ENCODE measurements around the gene KIF4A.
"Not testable (repeated sequence)": the region's sequence is repeated elsewhere in the genome, so short reads cannot be mapped to it uniquely, and the experiment has no call there.

The KIF4A gene

GRCh38 chrX:70348825-70349224 is 58.9 kb downstream of the KIF4A start:
- H3K27ac ChIP-seq (ENCODE audit: low read length); H3K27me3 ChIP-seq (ENCODE audit: insufficient read depth, low read length); H3K4me1 ChIP-seq (ENCODE audit: insufficient read depth, low read length); H3K9ac ChIP-seq (ENCODE audit: low read depth, low read length); H3K4me3 ChIP-seq (ENCODE audit: low read length): not testable (repeated sequence)
- Histone ChIP-seq H3K36me3 (ENCODE audit: insufficient read depth, low read depth, low read length) (peaks cover 68% of the 10 kb centered on the region), H3K9me3 (ENCODE audit: insufficient read depth, low read depth, low read length) (peaks cover 11% of the 10 kb centered on the region)

DNA sequence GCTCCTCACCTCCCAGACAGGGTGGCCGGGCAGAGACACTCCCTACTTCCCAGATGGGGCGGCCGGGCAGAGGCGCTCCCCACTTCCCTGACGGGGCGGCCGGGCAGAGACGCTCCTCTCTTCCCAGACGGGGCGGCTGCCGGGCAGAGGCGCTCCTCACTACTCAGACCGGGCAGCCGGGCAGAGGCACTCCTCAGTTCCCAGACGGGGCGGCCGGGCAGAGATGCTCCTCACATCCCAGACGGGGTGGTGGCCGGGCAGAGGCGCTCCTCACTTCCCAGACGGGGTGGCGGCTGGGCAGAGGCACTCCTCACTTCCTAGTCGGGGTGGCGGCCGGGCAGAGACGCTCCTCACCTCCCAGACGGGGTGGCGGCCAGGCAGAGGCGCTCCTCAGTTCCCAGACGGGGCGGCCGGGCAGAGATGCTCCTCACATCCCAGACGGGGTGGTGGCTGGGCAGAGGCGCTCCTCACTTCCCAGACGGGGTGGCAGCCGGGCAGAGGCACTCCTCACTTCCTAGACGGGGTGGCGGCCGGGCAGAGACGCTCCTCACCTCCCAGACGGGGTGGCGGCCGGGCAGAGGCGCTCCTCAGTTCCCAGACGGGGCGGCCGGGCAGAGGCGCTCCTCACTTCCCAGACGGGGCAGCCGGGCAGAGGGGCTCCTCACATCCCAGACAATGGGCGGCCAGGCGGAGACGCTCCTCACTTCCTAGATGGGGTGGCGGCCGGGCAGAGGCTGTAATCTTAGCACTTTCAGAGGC is 59.6 kb downstream of the KIF4A start:
- H3K27ac ChIP-seq (ENCODE audit: low read length); H3K9ac ChIP-seq (ENCODE audit: low read depth, low read length); H3K4me3 ChIP-seq (ENCODE audit: low read length); H3K27me3 ChIP-seq (ENCODE audit: insufficient read depth, low read length); H3K4me1 ChIP-seq (ENCODE audit: insufficient read depth, low read length): not testable (repeated sequence)
- H3K9me3 ChIP-seq (ENCODE audit: insufficient read depth, low read depth, low read length) = peaks cover 11% of the 10 kb centered on the region
- peaks cover 68% of the 10 kb centered on the region for H3K36me3 ChIP-seq (ENCODE audit: insufficient read depth, low read depth, low read length)

DNA sequence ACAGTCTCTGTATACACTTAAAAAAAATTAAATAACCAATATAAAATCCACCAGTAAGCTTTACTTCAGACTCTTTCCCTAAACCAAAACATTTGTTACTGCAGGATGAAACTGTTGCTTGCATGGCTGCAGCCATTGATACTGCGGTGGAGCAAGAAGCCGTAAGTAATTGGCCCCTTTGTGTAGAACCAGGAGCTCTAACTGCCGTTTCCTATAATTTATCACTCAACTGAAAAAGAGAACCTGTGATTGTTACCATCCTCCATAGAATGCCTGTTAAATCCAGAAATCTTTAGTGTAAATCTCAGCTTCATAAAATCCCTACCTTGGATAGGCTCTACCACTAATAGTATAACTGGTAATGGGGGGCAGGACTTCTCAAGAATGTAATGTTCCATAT is 62.6 kb downstream of the KIF4A start:
- Histone ChIP-seq H3K4me1 (ENCODE audit: insufficient read depth, low read length) (no peaks in the 10 kb centered on the region), H3K27me3 (ENCODE audit: insufficient read depth, low read length) (no peaks in the 10 kb centered on the region), H3K9me3 (ENCODE audit: insufficient read depth, low read depth, low read length) (peaks cover 5% of the 10 kb centered on the region; the same call in 1 of the 2 replicates), H3K27ac (ENCODE audit: low read length) (no peak overlapping the region), H3K36me3 (ENCODE audit: insufficient read depth, low read depth, low read length) (peaks cover 47% of the 10 kb centered on the region), H3K4me3 (ENCODE audit: low read length) (no peak overlapping the region), H3K9ac (ENCODE audit: low read depth, low read length) (no peak overlapping the region)

GRCh38 chrX:70353514-70353913 is 63.6 kb downstream of the KIF4A start:
- H3K9me3 ChIP-seq (ENCODE audit: insufficient read depth, low read depth, low read length) = no peaks in the 10 kb centered on the region
- no peaks in the 10 kb centered on the region for H3K4me1 ChIP-seq (ENCODE audit: insufficient read depth, low read length)
- H3K27ac ChIP-seq (ENCODE audit: low read length) = no peak overlapping the region
- no peak overlapping the region for H3K4me3 ChIP-seq (ENCODE audit: low read length)
- H3K9ac ChIP-seq (ENCODE audit: low read depth, low read length) = no peak overlapping the region
- H3K27me3 ChIP-seq (ENCODE audit: insufficient read depth, low read length) = no peaks in the 10 kb centered on the region
- H3K36me3 ChIP-seq (ENCODE audit: insufficient read depth, low read depth, low read length) = peaks cover 44% of the 10 kb centered on the region

- no peaks in the 10 kb centered on the region for H3K27me3 ChIP-seq (ENCODE audit: insufficient read depth, low read length)
- H3K27ac ChIP-seq (ENCODE audit: low read length) = no peak overlapping the region
- H3K4me3 ChIP-seq (ENCODE audit: low read length) = no peak overlapping the region
- H3K4me1 ChIP-seq (ENCODE audit: insufficient read depth, low read length) = no peaks in the 10 kb centered on the region
- H3K36me3 ChIP-seq (ENCODE audit: insufficient read depth, low read depth, low read length) = peaks cover 55% of the 10 kb centered on the region
- H3K9me3 ChIP-seq (ENCODE audit: insufficient read depth, low read depth, low read length) = no peaks in the 10 kb centered on the region
- H3K9ac ChIP-seq (ENCODE audit: low read depth, low read length) = no peak overlapping the region
Measured at GRCh38 chrX:70354716-70355115, 64.8 kb downstream of the KIF4A start.

- H3K9ac ChIP-seq (ENCODE audit: low read depth, low read length) = no peak overlapping the region
- H3K27ac ChIP-seq (ENCODE audit: low read length) = no peak overlapping the region
- no peaks in the 10 kb centered on the region for H3K27me3 ChIP-seq (ENCODE audit: insufficient read depth, low read length)
- H3K36me3 ChIP-seq (ENCODE audit: insufficient read depth, low read depth, low read length) = peaks cover 30% of the 10 kb centered on the region; the same call in 1 of the 2 replicates
- no peaks in the 10 kb centered on the region for H3K4me1 ChIP-seq (ENCODE audit: insufficient read depth, low read length)
- H3K9me3 ChIP-seq (ENCODE audit: insufficient read depth, low read depth, low read length) = no peaks in the 10 kb centered on the region
- no peak overlapping the region for H3K4me3 ChIP-seq (ENCODE audit: low read length)
Measured at GRCh38 chrX:70359458-70359857, 69.6 kb downstream of the KIF4A start.

GRCh38 chrX:70360366-70360765 is 70.5 kb downstream of the KIF4A start:
- peaks cover 24% of the 10 kb centered on the region; the same call in 1 of the 2 replicates for H3K36me3 ChIP-seq (ENCODE audit: insufficient read depth, low read depth, low read length)
- H3K9me3 ChIP-seq (ENCODE audit: insufficient read depth, low read depth, low read length) = no peaks in the 10 kb centered on the region
- H3K27ac ChIP-seq (ENCODE audit: low read length) = no peak overlapping the region
- no peak overlapping the region for H3K9ac ChIP-seq (ENCODE audit: low read depth, low read length)
- H3K4me1 ChIP-seq (ENCODE audit: insufficient read depth, low read length) = no peaks in the 10 kb centered on the region
- H3K4me3 ChIP-seq (ENCODE audit: low read length) = no peak overlapping the region
- H3K27me3 ChIP-seq (ENCODE audit: insufficient read depth, low read length) = no peaks in the 10 kb centered on the region

DNA sequence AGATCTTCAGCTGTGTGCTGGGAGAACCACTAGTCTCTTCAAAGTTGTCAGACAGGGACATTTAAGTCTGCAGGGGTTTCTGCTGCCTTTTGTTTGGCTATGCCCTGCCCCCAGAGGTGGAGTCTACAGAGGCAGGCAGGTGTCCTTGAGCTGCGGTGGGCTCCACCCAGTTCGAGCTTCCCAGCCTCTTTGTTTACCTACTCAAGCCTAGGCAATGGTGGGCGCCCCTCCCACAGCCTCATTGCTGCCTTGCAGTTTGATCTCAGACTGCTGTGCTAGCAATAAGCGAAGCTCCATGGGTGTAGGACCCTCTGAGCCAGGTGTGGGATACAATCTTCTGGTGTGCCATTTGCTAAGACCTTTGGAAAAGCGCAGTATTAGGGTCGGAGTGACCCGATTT is 78.8 kb downstream of the KIF4A start:
- H3K36me3 ChIP-seq (ENCODE audit: insufficient read depth, low read depth, low read length) = peaks cover 15% of the 10 kb centered on the region
- not testable (repeated sequence) for H3K27me3 ChIP-seq (ENCODE audit: insufficient read depth, low read length); H3K9me3 ChIP-seq (ENCODE audit: insufficient read depth, low read depth, low read length); H3K9ac ChIP-seq (ENCODE audit: low read depth, low read length); H3K4me3 ChIP-seq (ENCODE audit: low read length); H3K27ac ChIP-seq (ENCODE audit: low read length); H3K4me1 ChIP-seq (ENCODE audit: insufficient read depth, low read length)

DNA sequence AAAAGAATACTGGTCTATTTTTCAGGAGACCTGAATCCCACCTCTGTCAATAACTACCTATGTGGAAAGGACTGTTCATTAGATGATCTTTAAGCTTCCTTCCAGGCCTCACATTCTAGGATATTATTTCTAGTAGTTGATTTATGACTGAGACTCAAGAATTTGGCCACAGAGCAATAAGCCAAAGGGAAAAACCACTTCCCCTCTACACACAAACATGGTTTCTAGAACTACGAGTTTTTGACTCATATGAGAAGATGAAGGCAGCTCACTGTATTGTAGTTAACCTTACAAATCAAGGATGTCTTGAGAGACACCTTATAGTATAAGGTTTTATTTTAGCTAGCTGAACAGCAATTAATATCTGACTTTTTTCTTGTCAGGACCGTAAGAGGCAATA is 96.3 kb downstream of the KIF4A start:
- H3K4me3 ChIP-seq (ENCODE audit: low read length) = no peak overlapping the region
- no peaks in the 10 kb centered on the region for H3K27me3 ChIP-seq (ENCODE audit: insufficient read depth, low read length)
- no peak overlapping the region for H3K27ac ChIP-seq (ENCODE audit: low read length)
- peaks cover 71% of the 10 kb centered on the region for H3K36me3 ChIP-seq (ENCODE audit: insufficient read depth, low read depth, low read length)
- H3K4me1 ChIP-seq (ENCODE audit: insufficient read depth, low read length) = no peaks in the 10 kb centered on the region
- no peak overlapping the region for H3K9ac ChIP-seq (ENCODE audit: low read depth, low read length)
- no peaks in the 10 kb centered on the region for H3K9me3 ChIP-seq (ENCODE audit: insufficient read depth, low read depth, low read length)

DNA sequence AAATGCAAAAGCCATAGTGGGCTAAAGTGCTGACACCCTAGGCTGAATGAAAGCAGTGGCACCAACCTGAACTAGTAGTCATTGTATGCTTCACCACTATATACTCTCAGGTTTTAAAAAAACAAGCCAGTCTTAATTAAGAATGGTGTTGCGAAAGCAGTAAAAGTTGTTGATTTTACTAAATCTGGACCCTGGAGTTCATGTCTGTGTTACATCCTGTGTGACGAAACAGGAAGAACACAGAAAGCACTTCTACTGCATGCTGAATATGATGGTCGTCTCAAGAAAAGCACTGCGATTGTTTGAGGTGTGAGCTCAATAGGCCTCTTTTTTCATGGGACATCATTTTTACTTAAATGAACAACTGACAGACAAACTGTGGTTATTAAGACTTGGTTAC is 109.0 kb downstream of the KIF4A start:
- Histone ChIP-seq H3K9me3 (ENCODE audit: insufficient read depth, low read depth, low read length) (no peaks in the 10 kb centered on the region), H3K27me3 (ENCODE audit: insufficient read depth, low read length) (no peaks in the 10 kb centered on the region), H3K36me3 (ENCODE audit: insufficient read depth, low read depth, low read length) (peaks cover 50% of the 10 kb centered on the region), H3K27ac (ENCODE audit: low read length) (no peak overlapping the region), H3K4me3 (ENCODE audit: low read length) (no peak overlapping the region), H3K4me1 (ENCODE audit: insufficient read depth, low read length) (no peaks in the 10 kb centered on the region), H3K9ac (ENCODE audit: low read depth, low read length) (no peak overlapping the region)

DNA sequence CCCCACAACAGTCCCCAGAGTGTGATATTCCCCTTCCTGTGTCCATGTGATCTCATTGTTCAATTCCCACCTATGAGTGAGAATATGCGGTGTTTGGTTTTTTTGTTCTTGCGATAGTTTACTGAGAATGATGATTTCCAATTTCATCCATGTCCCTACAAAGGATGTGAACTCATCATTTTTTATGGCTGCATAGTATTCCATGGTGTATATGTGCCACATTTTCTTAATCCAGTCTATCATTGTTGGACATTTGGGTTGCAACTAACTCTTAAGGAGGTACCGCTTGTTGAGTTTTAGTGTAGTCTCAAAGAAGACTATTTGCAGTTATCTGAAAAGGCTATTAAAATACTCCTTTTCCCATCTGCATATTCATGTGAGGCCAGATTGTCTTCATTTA is 110.3 kb downstream of the KIF4A start:
- H3K27me3 ChIP-seq (ENCODE audit: insufficient read depth, low read length); H3K4me3 ChIP-seq (ENCODE audit: low read length); H3K27ac ChIP-seq (ENCODE audit: low read length); H3K9ac ChIP-seq (ENCODE audit: low read depth, low read length); H3K4me1 ChIP-seq (ENCODE audit: insufficient read depth, low read length); H3K9me3 ChIP-seq (ENCODE audit: insufficient read depth, low read depth, low read length): not testable (repeated sequence)
- H3K36me3 ChIP-seq (ENCODE audit: insufficient read depth, low read depth, low read length) = peaks cover 63% of the 10 kb centered on the region

- Histone ChIP-seq H3K27ac (ENCODE audit: low read length) (no peak overlapping the region), H3K36me3 (ENCODE audit: insufficient read depth, low read depth, low read length) (peaks cover 67% of the 10 kb centered on the region), H3K4me1 (ENCODE audit: insufficient read depth, low read length) (no peaks in the 10 kb centered on the region), H3K27me3 (ENCODE audit: insufficient read depth, low read length) (no peaks in the 10 kb centered on the region), H3K9me3 (ENCODE audit: insufficient read depth, low read depth, low read length) (no peaks in the 10 kb centered on the region), H3K4me3 (ENCODE audit: low read length) (no peak overlapping the region), H3K9ac (ENCODE audit: low read depth, low read length) (no peak overlapping the region)
Measured at GRCh38 chrX:70402721-70403120, 112.8 kb downstream of the KIF4A start.

All from iPS-20b (cell line).